GM19467 (cell line): ENCODE measurements around the gene MCRIP1.
A peak's percentile ranks its signal among the peaks of the same experiment; 100 is the strongest.
"Not testable (repeated sequence)": the region's sequence is repeated elsewhere in the genome, so short reads cannot be mapped to it uniquely, and the experiment has no call there.

Experiments used
- ATAC-seq: cut with Tn5 transposase; IDR thresholded peaks from one replicate; pipeline ENCODE4 v1.9.1; 2021; ENCODE audit warnings: mild to moderate bottlenecking, moderate library complexity; ENCODE audit not compliant: unreplicated experiment

Gene MCRIP1

DNA sequence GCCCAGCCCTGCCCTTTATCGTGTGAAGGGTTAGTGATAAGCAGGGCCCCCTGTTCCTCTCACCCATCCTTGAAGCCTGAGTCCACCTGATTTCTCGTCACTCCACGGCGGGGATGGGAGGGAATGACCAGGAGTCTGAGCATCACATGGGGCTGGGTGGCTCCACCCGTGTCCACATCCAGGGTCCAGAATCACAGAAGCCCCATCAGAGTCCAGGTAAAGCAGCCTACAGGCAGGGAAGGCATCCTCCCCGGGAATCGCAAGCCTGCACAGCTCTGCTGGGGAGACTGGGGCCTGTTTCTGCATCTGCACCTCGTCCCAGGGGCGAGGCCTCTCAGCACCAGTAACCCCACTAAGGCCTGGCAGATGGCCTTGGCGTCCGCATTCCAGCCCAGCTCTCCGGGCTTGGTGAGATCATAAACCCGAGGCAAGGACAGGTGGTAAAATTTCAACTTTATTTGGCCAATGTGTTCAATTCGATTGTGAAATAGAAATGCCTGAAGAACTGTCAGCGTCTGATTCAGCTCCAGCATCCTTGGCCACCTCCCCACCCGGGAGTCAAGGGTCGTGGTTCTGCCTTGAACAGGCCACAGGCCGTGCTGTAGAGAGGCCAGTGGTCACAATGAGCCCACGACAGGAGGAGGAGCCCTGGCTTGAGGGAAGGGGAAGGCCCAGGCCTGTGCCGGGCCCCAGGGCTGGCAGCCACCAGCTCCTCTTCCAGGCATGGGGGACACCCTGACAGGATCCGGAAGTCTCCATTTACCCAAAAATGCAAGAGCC lies 9.8 kb upstream of the MCRIP1 start:
- ATAC-seq: no peak

DNA sequence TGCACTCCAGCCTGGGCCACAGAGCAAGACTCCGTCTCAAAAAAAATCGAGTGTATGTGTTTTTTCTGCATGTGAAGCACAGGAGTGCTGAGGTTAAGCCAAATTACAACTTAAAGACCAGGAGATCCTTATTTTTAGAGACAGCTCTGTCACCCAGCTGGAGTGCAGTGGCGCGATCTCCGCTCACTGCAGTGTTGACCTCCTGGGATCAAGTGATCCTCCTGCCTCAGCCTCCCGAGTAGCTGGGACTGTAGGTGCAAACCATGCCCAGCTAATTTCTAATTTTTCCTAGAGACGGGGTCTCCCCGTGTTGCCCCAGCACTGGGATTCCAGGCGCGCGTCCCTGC lies 9.3 kb upstream of the MCRIP1 start:
- no peak for ATAC-seq

DNA sequence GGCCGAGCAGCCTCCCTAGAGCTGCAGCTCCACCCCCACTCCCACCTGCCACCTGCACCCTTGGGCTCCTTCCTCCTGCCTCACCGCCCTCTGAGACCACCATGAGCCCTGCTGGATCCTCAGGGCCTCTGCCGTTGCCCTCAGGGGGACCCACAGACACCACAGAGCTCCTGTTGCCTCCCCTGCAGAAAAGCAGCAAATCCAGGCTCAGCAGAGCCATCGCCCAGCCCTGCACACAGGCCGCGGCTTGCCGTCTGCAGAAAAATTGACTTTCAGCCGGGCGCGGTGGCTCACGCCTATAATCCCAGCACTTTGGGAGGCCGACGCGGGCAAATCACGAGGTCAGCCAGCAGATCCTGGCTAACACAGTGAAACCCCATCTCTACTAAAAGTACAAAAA lies 8.8 kb upstream of the MCRIP1 start:
- no peak for ATAC-seq

DNA sequence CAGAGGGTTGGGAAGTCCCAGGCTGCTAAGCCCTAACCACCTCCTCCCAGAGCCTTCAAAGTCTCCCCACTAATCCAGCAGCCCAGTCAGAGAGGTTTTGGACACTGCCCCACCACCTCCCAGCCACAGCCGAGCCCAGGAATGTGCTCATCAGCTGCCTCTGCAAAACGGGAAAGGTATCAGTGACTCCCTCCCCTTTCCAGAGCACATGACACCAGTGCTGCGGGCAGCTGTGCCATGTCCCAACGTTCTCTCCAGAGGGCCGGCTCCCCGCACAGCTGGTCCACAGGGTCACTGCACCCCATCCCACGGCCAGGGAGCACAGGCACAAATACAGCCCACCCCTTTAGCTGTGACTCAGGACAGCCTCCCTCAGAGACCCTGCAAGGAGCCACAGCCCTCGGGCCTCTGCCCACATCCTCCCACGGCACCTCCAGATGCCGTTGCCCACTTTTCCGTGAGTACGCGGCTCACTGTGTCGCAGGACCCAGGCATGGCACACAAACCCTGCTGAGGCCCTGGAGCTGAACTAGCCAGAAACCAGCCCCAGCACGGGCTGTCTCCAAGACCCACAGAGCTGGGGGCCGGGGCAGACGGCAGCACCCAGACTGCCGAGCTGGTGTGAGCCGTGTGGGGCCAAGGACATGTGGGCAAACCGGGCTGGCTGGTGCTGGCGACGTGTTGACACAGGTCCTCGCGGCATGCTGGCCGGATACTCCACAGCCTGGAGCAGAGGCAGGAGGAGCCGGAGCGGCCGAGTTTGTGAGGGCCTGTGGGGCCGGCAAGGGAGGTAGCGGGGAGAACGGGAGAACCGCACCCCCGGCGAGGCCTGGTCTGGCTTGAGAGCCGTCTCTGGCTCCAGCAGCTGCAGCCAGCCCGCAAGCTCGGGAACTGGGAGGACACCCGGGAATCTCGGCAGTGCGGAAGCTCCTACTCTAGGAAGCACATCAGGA lies 8.0 kb upstream of the MCRIP1 start:
- no peak for ATAC-seq

DNA sequence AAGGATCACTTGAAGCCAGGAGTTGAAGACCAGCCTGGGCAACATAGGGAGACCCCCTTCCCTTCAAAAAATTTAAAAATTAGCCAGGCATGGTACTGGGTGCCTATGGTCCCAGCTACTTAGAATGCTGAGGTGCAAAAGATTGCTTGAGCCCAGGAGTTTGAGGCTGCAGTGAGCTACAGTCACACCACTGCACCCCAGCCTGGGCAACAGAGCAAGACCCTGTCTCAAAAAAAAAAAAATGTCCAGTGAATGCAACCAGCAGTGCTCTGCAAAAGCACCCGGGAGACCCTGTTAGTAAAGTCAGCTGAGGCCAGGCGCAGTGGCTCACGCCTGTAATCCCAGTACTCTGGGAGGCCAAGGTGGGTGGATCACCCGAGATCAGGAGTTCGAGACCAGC lies 7.0 kb upstream of the MCRIP1 start:
- not testable (repeated sequence) for ATAC-seq

DNA sequence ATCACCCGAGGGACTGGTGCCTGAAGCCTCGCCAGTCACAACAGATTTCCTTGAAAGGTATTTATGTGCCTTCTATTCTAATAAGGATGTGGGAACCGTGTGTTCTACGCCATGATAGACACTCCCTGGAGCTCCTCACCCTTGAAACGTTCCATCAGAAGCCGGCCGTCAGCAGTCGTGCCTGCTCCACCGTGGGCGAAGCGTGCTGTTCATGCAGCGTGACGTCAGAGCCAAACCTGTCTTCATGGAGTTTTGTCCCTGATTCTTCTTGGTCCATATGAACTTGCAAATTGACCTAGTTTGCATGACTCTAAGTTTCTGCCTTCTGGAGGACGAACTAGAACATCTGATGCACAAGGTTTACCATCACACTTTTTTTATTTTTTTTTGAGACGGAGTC lies 6.2 kb upstream of the MCRIP1 start:
- ATAC-seq: no peak

DNA sequence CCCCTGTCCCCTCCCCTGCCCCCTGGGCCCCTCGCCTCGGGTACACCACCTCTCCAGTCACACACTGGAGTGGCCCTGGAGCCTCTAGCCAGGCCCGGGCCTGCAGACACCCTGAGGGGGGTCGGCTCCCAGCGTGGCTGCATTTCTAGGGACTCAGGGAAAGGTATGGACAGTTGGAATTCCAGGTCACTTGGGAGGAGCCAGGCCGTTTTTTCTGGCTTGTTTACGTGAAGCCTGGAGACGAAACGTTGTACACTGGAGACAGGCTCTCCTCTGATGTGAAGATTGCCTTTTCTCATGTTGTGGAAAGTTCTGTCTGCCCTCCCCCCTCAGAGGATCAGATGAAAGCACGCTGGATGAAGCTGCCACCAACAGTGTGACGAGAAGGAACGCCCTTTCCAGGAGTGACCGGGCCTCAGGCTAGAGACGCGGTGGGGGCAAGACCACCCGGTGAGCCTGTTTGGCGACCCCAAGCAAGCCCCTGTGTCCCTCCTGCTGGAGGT lies 5.7 kb upstream of the MCRIP1 start:
- no peak for ATAC-seq

DNA sequence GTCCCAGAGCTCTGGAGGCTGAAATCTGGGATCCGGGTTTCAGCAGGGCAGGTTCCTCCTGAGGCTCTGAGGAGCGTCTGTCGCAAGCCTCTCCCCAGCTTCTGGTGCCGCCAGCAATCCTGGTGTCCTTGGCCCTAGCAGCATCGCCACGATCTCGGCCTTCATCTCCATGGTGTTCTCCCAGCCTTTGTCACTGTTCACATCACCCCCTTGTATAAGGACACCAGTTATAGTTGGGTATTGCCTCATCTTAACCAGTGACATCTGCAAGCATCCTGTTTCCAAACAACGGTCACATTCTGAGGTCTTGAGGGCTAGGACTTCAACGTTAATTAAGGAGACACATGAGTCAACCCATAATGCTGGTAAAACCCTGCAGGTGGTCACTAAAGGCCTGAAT lies 4.5 kb upstream of the MCRIP1 start:
- ATAC-seq: no peak

DNA sequence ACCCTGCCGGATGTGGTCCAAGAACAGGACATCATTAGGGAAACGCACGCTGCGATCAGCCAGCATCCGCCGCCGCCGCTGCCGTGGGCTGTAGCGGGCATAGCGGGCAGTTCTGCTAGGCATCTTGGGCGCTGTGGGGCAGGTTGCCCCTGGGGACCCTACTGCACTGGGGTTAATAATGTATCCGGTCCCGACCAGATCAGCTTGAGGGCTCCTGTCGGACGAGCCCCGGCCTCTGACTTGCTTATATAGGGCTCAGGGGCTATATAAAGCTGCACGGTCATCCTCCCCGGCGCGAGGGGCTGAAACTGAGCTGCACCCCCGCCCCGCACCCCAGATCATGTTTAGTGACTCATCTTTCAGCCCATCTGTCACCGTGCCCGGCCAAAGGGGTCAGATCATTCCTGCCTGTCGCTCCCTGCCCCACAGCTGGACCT lies 1.8 kb upstream of the MCRIP1 start, which contains the start of gene PPP1R27:
Gene PPP1R27, minus strand, starts transcription at position 220 of the 437 bp plus-strand sequence. Its CDS starts 97 bp downstream, at position 123.
- no peak for ATAC-seq

DNA sequence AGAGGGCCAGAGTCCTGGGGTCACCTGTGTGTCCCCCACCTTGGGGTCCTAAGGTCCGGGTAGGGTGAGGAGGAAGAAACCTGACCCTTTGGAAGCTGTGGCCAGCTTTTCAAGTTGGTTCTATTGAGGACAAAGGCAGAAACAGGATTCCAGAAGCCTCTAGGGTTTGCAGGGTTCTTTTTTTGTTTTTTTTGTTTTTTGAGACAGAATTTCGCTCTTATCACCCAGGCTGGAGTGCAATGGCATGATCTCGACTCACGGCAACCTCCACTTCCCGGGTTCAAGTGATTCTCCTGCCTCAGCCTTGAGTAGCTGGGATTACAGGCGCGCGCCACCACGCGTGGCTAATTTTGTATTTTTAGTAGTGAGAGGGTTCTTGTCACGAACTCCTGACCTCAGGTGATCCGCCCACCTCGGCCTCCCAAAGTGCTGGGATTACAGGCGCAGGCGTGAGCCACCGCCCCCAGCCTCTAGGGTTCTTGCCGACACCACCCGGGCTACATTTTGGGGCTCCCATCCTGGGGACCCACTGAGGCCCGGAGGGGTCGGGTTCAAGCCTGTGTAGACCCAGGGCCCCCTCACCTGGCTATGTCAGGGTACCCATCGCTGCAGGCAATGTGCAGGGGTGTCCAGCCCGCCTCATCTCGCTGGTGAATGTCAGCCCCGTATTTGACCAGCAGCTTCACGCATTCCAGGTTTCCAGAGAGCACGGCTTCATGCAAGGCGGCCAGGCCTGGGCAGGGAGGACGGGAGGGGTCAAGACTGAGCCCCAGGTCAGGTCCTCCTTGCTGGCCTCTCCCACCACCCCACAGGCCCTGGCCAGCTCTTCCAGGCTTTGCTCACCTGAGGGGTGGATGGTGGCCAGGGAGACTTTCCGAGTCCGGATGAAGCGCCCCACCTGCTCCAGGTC lies 1.1 kb upstream of the MCRIP1 start:
- no peak for ATAC-seq

DNA sequence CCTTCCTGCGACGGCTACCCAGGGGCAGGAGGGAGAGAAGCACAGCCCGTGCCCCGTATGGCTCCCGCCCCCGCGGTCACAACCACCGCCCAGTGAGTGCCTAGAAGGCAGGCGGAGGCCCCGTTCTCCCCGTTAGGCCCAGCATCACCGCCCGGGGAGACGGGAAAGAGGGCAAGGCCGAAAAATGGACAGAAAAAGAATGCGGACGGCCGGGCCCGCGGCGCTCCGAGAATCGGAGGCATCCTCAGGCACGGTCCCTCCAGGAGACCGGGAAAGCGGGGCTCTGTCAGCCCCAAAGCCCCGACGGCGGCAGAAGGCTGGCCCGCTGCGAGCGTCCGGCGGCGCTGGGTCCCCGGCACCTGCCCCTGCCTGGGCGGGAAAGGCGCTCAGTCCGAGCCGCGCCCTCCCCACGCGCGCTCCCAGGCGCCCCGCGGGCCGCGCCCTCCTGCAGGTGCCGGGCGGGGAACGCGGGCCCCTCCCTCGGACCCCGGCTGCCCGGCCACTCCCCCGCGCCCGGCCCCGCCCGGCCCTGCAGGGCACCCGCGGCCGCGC lies 407 bp downstream of the MCRIP1 start:
- ATAC-seq: peak; percentile 7

DNA sequence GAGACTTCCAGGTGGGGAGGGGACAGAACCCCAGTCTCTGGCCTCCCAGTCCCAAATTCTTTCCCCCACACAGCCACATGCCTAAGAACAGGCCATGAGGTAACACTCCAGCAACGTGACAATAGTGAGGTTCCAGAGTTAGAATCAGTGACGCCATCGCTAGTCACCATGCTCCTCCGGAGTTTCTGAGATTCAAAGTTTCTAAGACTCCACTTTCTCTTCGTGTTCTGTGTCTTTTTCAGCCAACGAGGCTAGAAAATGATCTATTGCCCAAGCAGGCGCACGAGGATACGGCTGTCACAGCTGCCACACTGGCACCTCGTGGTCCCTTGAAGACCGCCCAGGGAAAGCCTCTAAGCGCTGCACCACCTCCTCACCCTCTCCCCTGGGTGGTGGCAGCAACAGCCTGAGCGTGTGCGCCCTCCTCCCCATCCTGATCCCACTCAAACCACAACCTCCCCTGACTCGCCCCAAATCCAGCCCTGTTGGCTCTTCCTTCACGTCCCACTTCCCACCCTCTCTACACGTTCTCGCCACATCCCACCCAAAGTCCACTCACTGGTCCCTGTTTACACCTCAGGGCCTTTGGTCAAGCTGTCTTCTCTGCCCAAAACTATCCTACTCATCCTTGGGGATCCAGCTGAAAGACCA lies 1.0 kb downstream of the MCRIP1 start:
- ATAC-seq: no peak

DNA sequence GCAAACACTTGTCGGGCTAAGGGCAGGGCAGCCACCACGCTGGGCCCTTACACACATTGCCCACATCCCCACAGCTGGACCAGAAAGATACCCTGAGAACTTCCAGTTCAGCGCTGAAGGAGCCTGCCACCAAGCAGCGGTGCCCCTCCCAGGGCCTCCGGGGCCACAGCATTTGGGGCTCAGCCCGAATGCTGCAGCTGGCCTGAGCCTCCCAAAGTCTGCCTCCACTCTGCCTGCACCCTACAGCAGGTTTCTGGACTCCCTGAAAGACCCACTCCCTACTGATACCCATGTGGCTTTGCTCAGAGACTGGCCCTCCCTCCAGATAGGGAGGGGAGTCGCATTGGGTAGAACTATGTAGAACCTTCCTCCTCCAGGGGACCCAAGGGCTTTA lies 1.5 kb downstream of the MCRIP1 start:
- ATAC-seq: no peak

DNA sequence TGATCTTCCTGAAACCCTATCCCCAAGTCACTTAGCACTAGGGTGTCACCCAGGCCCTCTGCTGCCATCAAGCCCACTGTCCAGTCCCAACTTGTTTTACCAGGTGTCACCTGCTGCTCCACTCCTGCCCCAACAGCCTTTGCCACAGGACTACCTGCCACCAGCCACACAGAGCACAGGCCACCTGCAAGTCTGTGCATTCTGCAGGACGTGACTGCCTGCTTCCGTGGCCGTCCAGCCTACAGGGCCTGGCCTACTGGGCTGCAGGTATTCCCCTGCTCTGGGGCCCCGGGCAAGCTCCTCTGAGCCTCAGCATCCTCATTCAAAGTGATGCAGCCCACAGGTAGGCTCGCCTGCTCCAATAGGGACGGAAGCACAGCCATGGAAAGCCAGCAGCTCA lies 3.2 kb downstream of the MCRIP1 start:
- ATAC-seq: no peak

DNA sequence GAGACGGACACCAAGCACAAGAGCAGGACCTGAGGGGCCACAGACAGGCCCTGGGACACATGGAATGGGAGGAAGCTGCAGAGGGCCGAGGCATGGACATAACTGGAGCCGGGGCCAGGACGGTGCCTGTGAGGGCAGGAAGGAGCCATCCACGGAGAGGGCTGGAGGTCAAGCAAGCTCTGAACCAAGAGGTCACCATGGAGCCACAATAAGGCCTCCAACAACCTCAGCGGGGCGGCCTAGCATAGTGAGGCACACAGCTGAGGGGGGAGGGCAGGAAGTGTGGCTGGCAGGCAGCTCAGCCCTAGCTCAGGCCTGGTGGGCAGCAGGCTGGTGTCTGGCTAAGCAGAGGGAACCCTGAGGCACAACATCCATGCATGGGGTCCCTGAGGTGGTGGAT lies 4.4 kb downstream of the MCRIP1 start:
- no peak for ATAC-seq

DNA sequence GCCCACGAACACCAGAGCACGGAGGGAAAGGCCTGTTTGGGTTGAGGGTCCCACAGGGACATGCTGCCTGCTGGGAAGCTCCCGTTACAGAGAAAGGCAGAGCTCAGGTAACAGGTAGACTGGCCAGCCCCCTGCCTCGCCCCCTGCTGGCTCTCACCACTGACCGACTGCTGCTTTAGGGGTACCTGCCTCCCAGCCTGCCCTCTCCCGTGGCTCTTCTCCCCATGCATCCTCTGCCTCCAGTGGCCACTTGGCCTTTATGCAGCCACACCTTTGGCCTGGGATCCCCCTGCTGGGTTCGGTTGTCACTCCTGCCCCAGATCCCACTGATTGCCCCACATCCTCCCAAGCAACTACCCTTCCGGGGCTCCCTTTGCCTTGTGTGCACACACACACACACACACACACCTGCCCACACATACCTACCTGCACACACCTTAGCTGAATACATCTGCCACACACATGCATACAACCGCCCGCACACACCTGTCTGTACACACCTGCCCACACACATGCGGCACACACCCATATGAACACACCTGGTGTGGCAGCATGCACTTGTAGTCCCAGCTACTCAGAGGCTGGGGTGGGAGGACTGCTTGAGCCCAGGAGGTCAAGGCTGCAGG lies 7.1 kb downstream of the MCRIP1 start:
- ATAC-seq: no peak

DNA sequence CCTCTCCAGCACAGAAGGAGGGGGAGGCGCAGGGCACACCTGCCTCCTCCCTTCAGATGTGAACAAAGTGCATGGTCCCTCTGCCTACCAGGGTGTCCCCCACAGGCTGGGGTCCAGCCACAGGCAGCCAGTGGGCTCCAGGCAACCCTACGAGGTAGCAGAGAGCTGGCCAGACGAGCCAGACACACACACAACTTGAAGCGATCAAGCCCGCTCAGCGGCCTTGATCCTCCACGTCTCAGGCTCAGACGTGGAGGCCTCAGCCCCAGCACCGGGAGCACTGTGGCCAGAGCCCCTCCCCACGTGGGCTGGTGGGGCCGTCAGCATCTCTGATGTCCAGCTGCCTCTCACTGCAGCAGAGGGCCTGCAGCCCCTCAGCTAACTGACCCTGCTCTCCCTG lies 8.5 kb downstream of the MCRIP1 start:
- ATAC-seq: no peak

DNA sequence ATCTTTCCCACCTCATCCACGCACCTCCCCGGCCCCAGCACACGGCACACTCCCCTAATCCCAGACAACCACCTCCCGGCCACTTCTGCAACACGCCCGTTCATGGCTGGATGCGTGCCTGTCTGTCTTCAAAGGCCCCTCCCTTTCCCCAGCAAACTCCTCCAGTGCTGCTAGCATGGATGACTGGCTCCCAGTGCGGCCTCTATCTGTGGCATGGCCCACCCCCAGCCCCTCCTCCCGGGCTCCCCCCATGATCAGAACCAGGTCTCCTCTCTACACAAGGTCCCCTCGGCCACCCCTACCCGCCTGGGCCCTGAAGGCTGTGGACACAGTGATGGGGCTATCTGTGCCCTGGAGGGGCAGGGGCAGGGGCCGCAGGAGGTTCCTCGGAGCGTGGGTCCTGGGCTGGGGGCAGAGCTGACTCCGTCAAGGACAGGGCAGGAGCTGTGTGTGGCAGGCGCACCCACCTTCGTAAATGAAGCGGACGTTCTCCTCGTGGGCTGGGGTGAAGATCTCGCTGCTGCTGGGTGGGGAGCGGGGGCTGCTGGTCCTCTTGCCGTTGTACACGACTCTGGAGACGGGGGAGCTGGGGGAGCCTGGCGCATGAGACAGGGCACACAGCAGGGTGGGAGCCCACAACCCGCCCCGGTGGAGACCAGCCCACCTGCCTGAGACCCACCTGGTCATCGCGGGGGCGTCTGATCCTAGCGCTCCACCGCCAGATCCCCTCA lies 9.1 kb downstream of the MCRIP1 start:
- ATAC-seq: no peak
